A673 (cell line): Measurements from ENCODE around the gene PRDM16. TPM values are rescaled to one million over a fixed set of nuclear protein-coding genes. Genes with fewer than 3 reads are reported as not detected.

Source experiments
- BruUV-seq: library from RNA; stranded (reverse); fragments of 400-500 nt; replicated peaks from 2 replicates; lab custom pipeline; 2021; lab: Mats Ljungman, UMichigan
- CTCF ChIA-PET: fragments of 300-600 bp; sonication (Branson Sonifier 250); formaldehyde crosslinking; loops from one replicate; lab custom pipeline; 2022; ENCODE audit warnings: antibody characterized with exemption; lab: Charles Lee
- POLR2A ChIA-PET: fragments of 300-600 bp; sonication (Branson Sonifier 250); formaldehyde crosslinking; loops from one replicate; lab custom pipeline; 2022; ENCODE audit warnings: antibody characterized with exemption; ENCODE audit not compliant: low non-redundant PET; lab: Charles Lee
- DNase-seq: peaks from one replicate; pipeline ENCODE4 v3.0.0-alpha.2; 2015; ENCODE audit warnings: low spot score
- H3K27ac ChIP-seq: fragments of 200-600 bp; sonication (generic); 2 replicates; pipeline ENCODE4 v1.5.1; 2016; ENCODE audit warnings: mixed run types, low read depth, mild to moderate bottlenecking, mixed read lengths, antibody characterized with exemption, low read length; ENCODE audit not compliant: poor library complexity, severe bottlenecking
- H3K27me3 ChIP-seq: fragments of 200-600 bp; sonication (generic); replicated peaks from 2 replicates; pipeline ENCODE4 v1.6.1; 2017; ENCODE audit warnings: mixed run types, low read depth, mild to moderate bottlenecking, mixed read lengths, antibody characterized with exemption, low read length; ENCODE audit not compliant: insufficient read depth, poor library complexity
- H3K36me3 ChIP-seq: fragments of 200-600 bp; sonication (generic); 2 replicates; pipeline ENCODE4 v1.6.1; 2016; ENCODE audit warnings: mixed run types, mild to moderate bottlenecking, mixed read lengths, antibody characterized with exemption, low read length; ENCODE audit not compliant: insufficient read depth, poor library complexity, severe bottlenecking
- H3K4me1 ChIP-seq: fragments of 200-600 bp; sonication (generic); 2 replicates; pipeline ENCODE4 v1.6.1; 2017; ENCODE audit warnings: mixed run types, mild to moderate bottlenecking, mixed read lengths, antibody characterized with exemption, low read length; ENCODE audit not compliant: insufficient read depth, poor library complexity, severe bottlenecking
- H3K4me3 ChIP-seq: fragments of 200-600 bp; sonication (generic); 2 replicates; pipeline ENCODE4 v1.5.1; 2016; ENCODE audit warnings: low read depth, mixed run types, mild to moderate bottlenecking, mixed read lengths, low read length; ENCODE audit not compliant: poor library complexity, severe bottlenecking
- H3K9me3 ChIP-seq: fragments of 200-600 bp; sonication (generic); 2 replicates; pipeline ENCODE4 v1.6.1; 2016; ENCODE audit warnings: mixed run types, low read depth, mild to moderate bottlenecking, mixed read lengths, antibody characterized with exemption, low read length; ENCODE audit not compliant: poor library complexity, severe bottlenecking
- CTCF ChIP-seq: fragments of 300-800, 200-600 bp; sonication (generic); conservative IDR thresholded peaks from 2 replicates; pipeline ENCODE4 v1.5.1; 2017; ENCODE audit warnings: low read depth, mild to moderate bottlenecking, antibody characterized with exemption, low read length, moderate library complexity, mixed read lengths
- EZH2 ChIP-seq: fragments of 200-600 bp; sonication (generic); IDR thresholded peaks from 2 replicates; pipeline ENCODE4 v1.6.1; 2017; ENCODE audit warnings: borderline replicate concordance, low read depth, mild to moderate bottlenecking, mixed read lengths, antibody characterized with exemption, low read length; ENCODE audit not compliant: poor library complexity, severe bottlenecking
- intact Hi-C: fragments of 100-400 bp; cut with micrococcal nuclease; formaldehyde crosslinking; loops from one replicate; pipeline ENCODE4 v1.10.0; 2022; ENCODE audit not compliant: unreplicated experiment
- total RNA-seq: library from RNA; stranded (reverse); gene quantifications from 2 replicates; pipeline ENCODE4 v1.2.3, GENCODE V29; 2021

The PRDM16 gene
- total RNA-seq, 1 experiment from 2014 or later: 0.49 TPM

- POLR2A ChIA-PET: no interaction called here
These were observed 164.0 kb downstream of the PRDM16 start for GRCh38 chr1:3233031-3233430.

GRCh38 chr1:3233551-3233950 is 164.5 kb downstream of the PRDM16 start:
- BruUV-seq: no TSS peak

More at GRCh38 chr1:3233031-3233430, 164.0 kb downstream of the PRDM16 start:
- Histone ChIP-seq H3K4me3 (no peak overlapping the region), H3K9me3 (no peaks in the 10 kb centered on the region), H3K4me1 (no peaks in the 10 kb centered on the region), H3K27me3 (peaks cover 60% of the 10 kb centered on the region), H3K27ac (no peak overlapping the region), H3K36me3 (no peaks in the 10 kb centered on the region)
- TF ChIP-seq EZH2 (no peak), CTCF (no peak)
- DNase-seq: no peak
- intact Hi-C loops: no loop called here
- CTCF ChIA-PET: no interaction called here
- BruUV-seq: no TSS peak

DNA sequence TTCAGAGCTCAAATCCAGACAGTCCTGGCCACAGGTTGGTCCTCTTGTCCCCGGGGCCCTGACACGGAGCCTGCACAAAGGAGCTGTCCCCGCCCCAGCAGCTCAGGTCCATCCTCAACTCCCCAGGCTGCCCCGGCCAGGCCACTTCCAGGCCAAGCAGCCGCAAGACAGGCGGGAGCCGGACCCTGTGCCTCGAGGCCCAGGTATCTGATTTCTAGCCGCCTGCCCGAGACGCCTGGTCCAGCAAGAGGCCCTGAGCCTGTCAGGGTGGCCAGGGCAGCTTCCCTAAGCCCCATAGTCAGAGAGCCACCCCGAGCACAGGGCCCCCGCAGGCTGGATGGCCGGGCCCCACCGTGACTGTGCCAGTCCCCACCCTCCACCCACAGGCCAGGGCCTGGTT is 165.3 kb downstream of the PRDM16 start:
- Histone ChIP-seq H3K36me3 (no peaks in the 10 kb centered on the region), H3K4me3 (no peak overlapping the region), H3K9me3 (no peaks in the 10 kb centered on the region), H3K4me1 (no peaks in the 10 kb centered on the region), H3K27ac (no peak overlapping the region), H3K27me3 (peaks cover 47% of the 10 kb centered on the region)
- no peak for TF ChIP-seq CTCF
- TF ChIP-seq EZH2: no peak
- POLR2A ChIA-PET: no interaction called here
- no peak for DNase-seq
- no TSS peak for BruUV-seq
- intact Hi-C loops: no loop called here
- CTCF ChIA-PET: no interaction called here

More at GRCh38 chr1:3233551-3233950, 164.5 kb downstream of the PRDM16 start:
- no peaks in the 10 kb centered on the region for H3K36me3 ChIP-seq
- POLR2A ChIA-PET: no interaction called here
- TF ChIP-seq CTCF (no peak), EZH2 (no peak)
- H3K4me1 ChIP-seq: no peaks in the 10 kb centered on the region
- H3K9me3 ChIP-seq: no peaks in the 10 kb centered on the region
- CTCF ChIA-PET: no interaction called here
- intact Hi-C loops: no loop called here
- no peak overlapping the region for H3K4me3 ChIP-seq
- no peak for DNase-seq
- H3K27me3 ChIP-seq: peaks cover 54% of the 10 kb centered on the region
- no peak overlapping the region for H3K27ac ChIP-seq
